ENCODE measurements around the gene CPSF4.

CPSF4 gene

GRCh38 chr7:99448855-99449254, 10.1 kb downstream of the CPSF4 start:
- DNase-seq (ENCODE audit: insufficient read length, low spot score): no peak
- no peak for TF ChIP-seq POLR2A (IDR thresholded peaks at IDR 0.05; ENCODE audit: low read depth, low read length)
- FAIRE-seq: no peak

DNA sequence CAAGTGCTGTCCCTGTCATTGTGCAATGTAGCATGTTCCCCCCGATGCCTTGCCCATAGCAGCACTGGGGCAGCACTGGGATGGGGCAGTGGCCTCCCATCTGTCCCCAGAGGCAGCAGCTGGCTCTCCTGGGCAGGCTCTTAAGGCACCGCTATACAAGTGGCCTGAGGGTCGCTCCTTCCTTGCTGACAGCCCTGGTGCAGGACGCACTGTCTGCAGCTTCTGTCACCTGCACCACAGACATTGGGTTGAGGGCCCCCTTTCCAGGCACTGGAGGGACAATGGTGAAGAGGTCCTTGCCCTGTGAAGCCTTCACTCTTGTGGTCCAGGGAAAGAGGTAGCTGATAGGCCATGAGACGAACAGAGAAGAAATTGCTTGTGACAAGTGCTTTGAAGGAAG, 10.6 kb downstream of the CPSF4 start:
- FAIRE-seq: no peak
- DNase-seq (ENCODE audit: insufficient read length, low spot score): no peak
- no peak for TF ChIP-seq POLR2A (IDR thresholded peaks at IDR 0.05; ENCODE audit: low read depth, low read length)

- DNase-seq (ENCODE audit: insufficient read length, low spot score) (no peak), FAIRE-seq (no peak)
- TF ChIP-seq POLR2A (IDR thresholded peaks at IDR 0.05; ENCODE audit: low read depth, low read length): no peak
Observed at GRCh38 chr7:99451936-99452335, 13.2 kb downstream of the CPSF4 start.

DNA sequence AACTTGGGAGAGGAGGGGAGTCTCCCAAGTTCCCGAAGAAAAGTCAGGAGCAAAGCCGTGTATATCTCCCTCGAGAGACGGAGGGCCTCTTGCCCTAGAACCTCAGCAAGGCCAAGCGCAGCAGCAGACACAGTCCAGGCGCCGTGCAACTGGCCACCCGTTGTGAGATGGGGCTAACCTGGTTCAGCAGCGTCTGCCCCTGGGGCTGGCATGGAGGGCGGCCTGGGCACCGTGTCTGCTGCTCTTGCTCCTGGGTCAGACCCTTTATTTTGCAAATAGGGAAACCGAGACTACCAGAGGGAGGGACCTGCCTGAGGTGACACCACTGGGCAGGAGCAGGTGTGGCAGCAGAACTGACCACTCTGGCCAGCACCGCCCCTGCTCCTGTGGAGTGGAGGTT, 13.8 kb downstream of the CPSF4 start:
- no peak for FAIRE-seq
- DNase-seq (ENCODE audit: insufficient read length, low spot score): no peak
- TF ChIP-seq POLR2A (IDR thresholded peaks at IDR 0.05; ENCODE audit: low read depth, low read length): no peak

GRCh38 chr7:99453105-99453504, 14.4 kb downstream of the CPSF4 start:
- DNase-seq (ENCODE audit: insufficient read length, low spot score): no peak
- no peak for TF ChIP-seq POLR2A (IDR thresholded peaks at IDR 0.05; ENCODE audit: low read depth, low read length)
- no peak for FAIRE-seq

DNA sequence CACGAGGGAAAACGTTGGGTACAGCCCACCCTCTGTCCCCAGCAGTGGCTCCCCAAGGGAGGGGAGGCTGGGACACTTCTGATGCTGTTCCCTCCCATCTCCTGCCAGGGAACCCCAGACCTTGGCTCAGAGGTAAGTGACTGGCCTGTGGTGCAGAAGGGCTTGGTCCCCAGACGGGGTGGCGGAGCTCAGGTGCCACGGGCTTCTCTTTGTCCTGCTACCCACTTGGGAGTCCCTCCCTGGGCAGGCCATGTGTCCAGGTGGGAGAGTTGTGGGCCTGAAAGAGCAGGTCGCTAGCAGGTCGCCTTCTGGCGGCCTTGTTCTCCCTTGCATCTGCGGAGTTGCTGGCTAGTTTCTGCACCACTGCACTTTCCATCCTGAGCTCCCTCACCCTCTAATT, 17.1 kb downstream of the CPSF4 start:
- DNase-seq (ENCODE audit: insufficient read length, low spot score) (no peak), FAIRE-seq (no peak)
- TF ChIP-seq POLR2A (IDR thresholded peaks at IDR 0.05; ENCODE audit: low read depth, low read length): no peak

DNA sequence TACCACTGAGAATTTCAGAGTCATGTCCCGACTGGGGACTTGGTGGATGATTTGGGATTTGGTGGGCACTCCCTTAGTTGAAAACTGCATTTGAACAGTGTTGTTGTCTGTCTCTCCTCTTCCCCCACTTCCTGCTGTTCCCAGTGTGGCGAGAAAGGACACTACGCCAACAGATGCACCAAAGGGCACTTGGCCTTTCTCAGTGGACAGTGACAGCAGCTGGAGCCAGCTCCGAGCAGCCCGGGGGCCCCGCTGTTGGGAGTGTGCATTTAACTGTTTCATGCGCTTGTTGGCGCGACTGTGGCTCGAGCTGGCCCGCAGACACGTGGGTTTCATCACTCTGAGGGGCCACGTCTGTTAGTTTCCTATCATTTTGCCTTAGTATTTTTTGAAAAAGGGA, 17.5 kb downstream of the CPSF4 start:
- no peak for TF ChIP-seq POLR2A (IDR thresholded peaks at IDR 0.05; ENCODE audit: low read depth, low read length)
- no peak for DNase-seq (ENCODE audit: insufficient read length, low spot score)
- no peak for FAIRE-seq

- DNase-seq (ENCODE audit: insufficient read length, low spot score) (no peak), FAIRE-seq (no peak)
- TF ChIP-seq POLR2A (IDR thresholded peaks at IDR 0.05; ENCODE audit: low read depth, low read length): no peak
Observed at GRCh38 chr7:99457050-99457649, 18.4 kb downstream of the CPSF4 start.

DNA sequence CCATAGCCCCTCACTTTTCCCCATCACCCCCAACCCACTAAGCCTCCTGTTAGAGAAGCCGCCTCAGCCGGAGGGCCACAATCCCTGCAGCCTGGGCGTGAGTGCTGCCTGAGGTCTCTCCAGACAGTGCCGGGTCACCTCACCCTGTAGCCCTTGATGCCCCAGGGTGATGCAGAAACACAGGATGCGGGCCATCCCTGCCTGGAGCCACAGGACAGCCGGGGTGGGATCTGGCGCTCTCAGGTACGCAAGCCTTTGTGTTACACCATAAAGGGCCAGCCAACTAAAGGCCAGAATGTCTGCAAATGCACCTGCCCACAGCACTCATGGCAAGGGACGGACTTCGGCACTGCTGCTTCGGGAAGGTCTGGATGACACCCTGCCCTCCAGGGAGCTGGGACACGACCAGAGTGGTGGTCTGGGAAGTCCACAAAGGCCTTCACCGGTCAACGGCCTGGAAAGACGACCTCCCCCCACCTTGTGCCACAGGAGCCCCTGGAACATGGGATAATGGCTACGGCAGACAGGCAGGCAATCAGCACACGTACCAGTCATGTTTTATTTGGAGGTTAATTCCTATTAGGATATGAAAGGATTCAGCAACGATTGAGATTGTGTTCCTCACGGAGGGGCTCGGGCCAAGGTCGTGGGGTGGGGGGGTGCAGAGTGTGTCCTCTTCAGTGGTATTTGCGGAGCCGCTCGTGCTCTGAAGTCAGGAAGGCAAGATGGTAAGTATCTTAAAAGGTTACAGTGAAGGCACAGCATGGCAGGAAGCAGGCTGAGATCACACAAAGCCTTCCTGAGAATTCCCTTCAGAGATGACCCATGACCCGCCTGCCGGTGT, 19.1 kb downstream of the CPSF4 start:
- no peak for TF ChIP-seq POLR2A (IDR thresholded peaks at IDR 0.05; ENCODE audit: low read depth, low read length)
- DNase-seq (ENCODE audit: insufficient read length, low spot score) (no peak), FAIRE-seq (no peak)

- FAIRE-seq (no peak), DNase-seq (ENCODE audit: insufficient read length, low spot score) (no peak)
- no peak for TF ChIP-seq POLR2A (IDR thresholded peaks at IDR 0.05; ENCODE audit: low read depth, low read length)
Observed at GRCh38 chr7:99459087-99459486, 20.3 kb downstream of the CPSF4 start.

DNA sequence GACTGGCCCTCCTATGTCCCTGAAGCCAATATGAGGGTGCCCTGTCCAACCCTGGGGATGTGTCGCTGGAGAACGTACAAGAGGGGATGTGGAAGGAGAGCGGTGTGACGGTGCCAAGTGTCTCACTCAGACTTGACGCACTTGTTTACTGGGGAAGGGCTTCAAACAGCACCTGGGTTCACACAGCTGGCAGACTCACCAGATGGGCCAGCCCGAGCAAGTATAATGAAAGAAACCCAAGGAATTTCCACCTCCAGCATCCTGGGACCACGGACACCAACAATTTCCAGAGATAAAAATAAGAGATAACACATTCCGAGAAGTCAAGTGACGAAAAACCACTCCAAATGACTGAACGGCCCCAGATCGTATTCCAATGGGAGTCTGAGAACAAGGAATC, 21.9 kb downstream of the CPSF4 start:
- FAIRE-seq (no peak), DNase-seq (ENCODE audit: insufficient read length, low spot score) (no peak)
- TF ChIP-seq POLR2A (IDR thresholded peaks at IDR 0.05; ENCODE audit: low read depth, low read length): no peak

GRCh38 chr7:99461221-99461620, 22.5 kb downstream of the CPSF4 start:
- DNase-seq (ENCODE audit: insufficient read length, low spot score) (no peak), FAIRE-seq (no peak)
- TF ChIP-seq POLR2A (IDR thresholded peaks at IDR 0.05; ENCODE audit: low read depth, low read length): no peak

GRCh38 chr7:99465421-99465768, 26.7 kb downstream of the CPSF4 start:
- DNase-seq (ENCODE audit: insufficient read length, low spot score) (no peak), FAIRE-seq (no peak)
- no peak for TF ChIP-seq POLR2A (IDR thresholded peaks at IDR 0.05; ENCODE audit: low read depth, low read length)

DNA sequence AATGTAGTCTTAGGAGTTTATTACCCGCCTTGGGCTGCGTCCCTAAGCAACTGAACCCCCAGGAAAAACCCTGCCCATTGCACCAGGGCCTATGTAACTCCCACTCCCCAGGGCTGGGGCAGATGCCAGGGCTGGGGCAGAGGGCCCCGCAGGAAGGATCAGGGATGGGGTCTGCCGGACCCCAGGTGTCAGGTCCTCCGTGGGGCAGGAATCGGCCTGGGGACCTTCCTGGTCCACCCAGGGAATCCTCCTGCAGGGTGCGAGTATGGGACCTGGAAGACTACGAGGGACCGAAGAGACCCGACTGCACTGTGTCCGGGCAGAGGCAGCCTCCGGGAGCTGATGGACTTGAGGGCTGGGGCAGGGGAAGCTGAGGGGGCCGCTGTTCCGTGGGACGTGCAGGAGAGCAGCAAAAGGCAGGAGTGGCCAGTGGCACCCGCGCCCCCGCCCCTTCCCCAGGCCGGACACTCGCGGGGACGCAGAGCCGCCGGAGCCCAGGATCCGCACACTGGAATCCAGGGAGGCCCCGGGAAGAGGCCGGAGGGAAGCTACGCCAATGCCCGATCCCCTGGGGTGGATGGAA, 29.7 kb downstream of the CPSF4 start:
- FAIRE-seq (no peak), DNase-seq (ENCODE audit: insufficient read length, low spot score) (no peak)
- no peak for TF ChIP-seq POLR2A (IDR thresholded peaks at IDR 0.05; ENCODE audit: low read depth, low read length)
